IPS-18c (cell line): ENCODE results near the gene KIZ.
"Not testable (repeated sequence)": the region's sequence is repeated elsewhere in the genome, so short reads cannot be mapped to it uniquely, and the experiment has no call there.

Experiments
- H3K4me3 ChIP-seq: 2 replicates; pipeline ENCODE4 v1.7.0; 2013; ENCODE audit warnings: low read depth, mild to moderate bottlenecking, low read length, moderate library complexity; ENCODE audit not compliant: insufficient read depth
- H3K9me3 ChIP-seq: one replicate; pipeline ENCODE4 v1.6.1; 2013; ENCODE audit warnings: mild to moderate bottlenecking, low read length, moderate library complexity; ENCODE audit not compliant: control insufficient read depth, insufficient read depth

Gene KIZ

DNA sequence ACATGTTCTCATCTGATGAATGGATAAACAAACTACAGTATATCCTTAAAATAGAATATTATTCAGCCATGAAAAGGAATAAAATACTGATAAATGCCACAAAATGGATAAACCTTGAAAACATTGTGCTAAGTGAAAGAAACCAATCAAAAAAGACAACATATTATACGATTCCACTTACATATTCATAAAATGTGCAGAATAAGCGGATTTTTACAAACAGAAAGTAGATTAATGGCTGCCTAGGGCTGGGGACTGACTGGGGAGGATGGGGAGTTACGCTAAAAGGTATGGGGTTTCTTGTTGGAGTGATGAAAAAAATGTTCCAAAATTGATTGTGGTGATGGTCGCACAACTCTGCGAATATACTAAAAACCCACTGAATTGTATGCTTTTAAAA is 29.4 kb downstream of the KIZ start:
- no peaks in the 10 kb centered on the region for H3K9me3 ChIP-seq
- H3K4me3 ChIP-seq = no peak overlapping the region

GRCh38 chr20:21156266-21156665 is 30.4 kb downstream of the KIZ start:
- no peak overlapping the region for H3K4me3 ChIP-seq
- no peaks in the 10 kb centered on the region for H3K9me3 ChIP-seq

DNA sequence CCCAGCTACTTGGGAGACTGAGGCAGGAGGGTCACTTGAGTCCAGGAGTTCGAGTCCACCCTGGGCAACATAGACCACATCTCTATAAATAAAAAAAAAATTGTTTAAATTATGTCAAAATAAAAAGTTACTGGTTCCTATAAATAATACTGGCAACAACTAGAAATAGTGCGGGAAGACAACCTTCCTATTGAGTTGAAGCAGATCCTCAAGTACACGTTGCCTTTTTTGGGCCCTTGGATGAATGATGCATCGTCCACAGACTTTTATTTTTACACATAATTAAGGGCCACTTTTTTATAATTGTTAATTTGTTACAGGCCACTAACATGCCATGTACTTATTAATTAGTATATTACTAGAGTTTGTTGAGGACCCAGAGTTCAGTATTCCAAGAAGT is 31.1 kb downstream of the KIZ start:
- H3K4me3 ChIP-seq = no peak overlapping the region

DNA sequence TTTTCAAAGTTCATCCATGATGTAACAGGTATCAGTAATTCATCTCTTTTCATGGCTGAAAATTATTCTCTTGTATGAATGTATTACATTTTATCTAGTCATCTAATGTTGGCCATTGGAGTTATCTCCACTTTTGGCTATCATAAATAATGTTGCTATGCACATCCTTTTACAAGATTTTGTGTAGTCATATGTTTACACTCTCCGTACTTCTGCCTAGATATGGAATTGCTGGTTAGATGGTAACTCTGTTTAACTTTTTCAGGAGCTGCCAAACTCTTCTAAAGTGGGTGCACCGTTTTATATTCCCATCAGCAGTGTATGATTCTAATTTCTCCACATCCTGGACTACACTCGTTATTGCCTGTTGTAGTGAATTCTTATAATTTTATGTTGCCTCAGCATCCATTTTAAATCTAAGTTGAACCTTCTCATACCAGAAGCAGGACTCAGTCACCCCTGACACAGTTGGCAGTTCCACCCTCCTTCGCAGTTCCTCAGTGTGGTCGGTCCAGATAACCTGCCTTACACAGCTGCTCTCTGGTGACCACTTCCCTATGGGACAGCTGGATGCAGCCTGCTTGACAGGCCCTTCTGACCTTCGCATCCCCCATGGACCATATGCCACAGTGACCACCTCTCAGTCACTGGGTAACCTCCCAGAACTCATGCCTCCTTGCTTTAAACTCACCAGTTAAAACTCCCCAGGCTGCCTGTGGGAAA is 33.9 kb downstream of the KIZ start:
- no peak overlapping the region for H3K4me3 ChIP-seq
- no peaks in the 10 kb centered on the region for H3K9me3 ChIP-seq

More for the DNA sequence above, 31.1 kb downstream of the KIZ start:
- no peaks in the 10 kb centered on the region for H3K9me3 ChIP-seq

DNA sequence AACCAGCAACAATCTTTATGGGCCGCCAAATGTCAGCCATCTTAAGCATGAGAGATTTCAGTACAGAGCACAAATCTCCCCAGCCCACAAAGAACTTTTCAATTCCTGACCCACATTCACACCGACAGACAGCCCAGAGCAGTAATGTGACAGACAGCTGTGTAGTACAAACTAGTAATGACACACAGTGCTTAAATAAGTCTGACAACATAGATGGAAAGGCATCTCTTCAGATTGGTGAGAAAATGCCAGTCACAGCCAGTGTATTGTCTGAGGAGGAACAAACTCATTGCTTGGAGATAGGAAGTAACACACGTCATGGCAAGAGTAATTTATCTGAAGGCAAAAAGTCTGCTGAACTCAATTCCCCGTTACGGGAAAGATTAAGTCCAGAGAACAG is 36.0 kb downstream of the KIZ start:
- H3K9me3 ChIP-seq = no peaks in the 10 kb centered on the region
- H3K4me3 ChIP-seq = no peak overlapping the region

DNA sequence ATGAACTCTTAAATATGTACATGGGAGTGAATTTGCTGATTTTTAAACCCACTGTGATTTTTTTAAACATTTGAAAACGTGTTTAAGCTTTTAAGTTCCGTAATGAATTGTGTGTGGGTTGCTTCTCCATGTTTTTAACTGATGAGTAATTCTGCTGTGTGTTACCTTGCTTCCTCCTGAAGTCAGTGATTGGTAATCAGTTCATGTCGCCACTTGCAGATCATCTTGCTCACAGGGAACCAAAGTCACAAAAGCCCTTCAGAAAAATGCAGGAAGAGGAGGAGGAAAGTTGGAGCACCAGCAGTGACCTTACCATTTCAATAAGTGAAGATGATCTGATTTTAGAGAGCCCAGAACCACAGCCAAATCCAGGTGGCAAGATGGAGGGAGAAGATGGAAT is 36.7 kb downstream of the KIZ start:
- no peak overlapping the region for H3K4me3 ChIP-seq
- no peaks in the 10 kb centered on the region for H3K9me3 ChIP-seq

GRCh38 chr20:21166801-21167200 is 40.9 kb downstream of the KIZ start:
- H3K9me3 ChIP-seq = peaks cover 3% of the 10 kb centered on the region
- H3K4me3 ChIP-seq = no peak overlapping the region

GRCh38 chr20:21167261-21167660 is 41.4 kb downstream of the KIZ start:
- Histone ChIP-seq H3K9me3 (peaks cover 3% of the 10 kb centered on the region), H3K4me3 (no peak overlapping the region)

GRCh38 chr20:21168061-21168460 is 42.2 kb downstream of the KIZ start:
- not testable (repeated sequence) for H3K4me3 ChIP-seq, H3K9me3 ChIP-seq

- peaks cover 3% of the 10 kb centered on the region for H3K9me3 ChIP-seq
- no peak overlapping the region for H3K4me3 ChIP-seq
Observed at GRCh38 chr20:21172626-21173025, 46.7 kb downstream of the KIZ start.

- Histone ChIP-seq H3K4me3 (no peak overlapping the region), H3K9me3 (no peaks in the 10 kb centered on the region)
Observed at GRCh38 chr20:21173485-21173884, 47.6 kb downstream of the KIZ start.

GRCh38 chr20:21174516-21175239 is 48.8 kb downstream of the KIZ start:
- Histone ChIP-seq H3K4me3 (no peak overlapping the region), H3K9me3 (no peaks in the 10 kb centered on the region)

DNA sequence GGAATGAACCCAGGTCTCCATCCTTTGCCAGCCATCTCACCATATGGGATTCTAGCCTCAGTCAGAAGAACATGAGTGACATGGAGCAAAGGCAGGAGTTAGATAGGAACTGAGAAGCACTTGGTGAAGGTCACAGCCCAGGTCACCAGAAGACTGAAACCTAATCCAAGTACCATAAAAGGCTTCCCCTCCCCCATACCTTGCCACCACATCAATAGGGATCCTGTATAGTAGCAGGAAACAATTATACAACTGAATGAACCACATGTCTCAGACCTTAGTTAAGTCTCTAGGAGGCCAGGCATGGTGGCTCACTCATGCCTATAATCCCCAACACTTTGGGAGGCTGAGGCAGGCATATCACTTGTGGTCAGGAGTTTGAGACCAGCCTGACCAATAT is 49.6 kb downstream of the KIZ start:
- no peaks in the 10 kb centered on the region for H3K9me3 ChIP-seq
- no peak overlapping the region for H3K4me3 ChIP-seq

DNA sequence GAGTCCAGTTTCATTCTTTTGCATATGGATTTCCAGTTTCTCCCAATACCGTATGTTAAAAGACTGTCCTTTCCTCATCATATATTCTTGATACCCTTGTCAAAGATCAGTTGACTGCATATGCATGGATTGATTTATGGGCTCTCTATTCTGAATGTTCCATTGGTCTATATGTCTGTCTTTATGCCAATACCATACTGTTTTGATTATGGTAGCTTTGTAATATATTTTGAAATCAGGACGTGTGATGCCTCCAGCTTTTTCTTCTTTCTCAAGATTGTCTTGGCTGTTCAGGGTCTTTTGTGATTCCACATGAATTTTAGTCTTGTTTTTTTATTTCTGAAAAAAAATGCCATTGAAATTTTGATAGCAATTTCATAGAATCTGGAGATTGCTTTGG is 51.9 kb downstream of the KIZ start:
- Histone ChIP-seq H3K9me3 (no peaks in the 10 kb centered on the region), H3K4me3 (no peak overlapping the region)

DNA sequence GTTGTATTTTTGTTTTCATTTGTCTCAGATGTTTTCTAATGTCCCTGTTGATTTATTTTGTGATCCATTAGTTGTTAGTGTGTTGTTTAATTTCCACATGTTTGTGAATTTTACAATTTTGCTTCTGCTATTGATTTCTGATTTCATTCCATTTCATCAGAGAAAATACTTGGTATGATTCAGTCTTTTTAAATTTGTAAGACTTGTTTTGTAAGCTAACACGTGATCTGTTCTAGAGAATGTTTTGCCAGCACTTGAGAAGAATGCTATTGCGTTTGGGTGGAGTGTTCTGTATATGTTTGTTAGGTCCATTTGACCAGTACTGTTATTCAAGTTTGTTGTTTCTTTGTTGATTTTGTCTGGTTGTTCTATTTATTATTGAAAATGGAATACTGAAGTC is 53.9 kb downstream of the KIZ start:
- H3K4me3 ChIP-seq = no peak overlapping the region
- H3K9me3 ChIP-seq = no peaks in the 10 kb centered on the region

DNA sequence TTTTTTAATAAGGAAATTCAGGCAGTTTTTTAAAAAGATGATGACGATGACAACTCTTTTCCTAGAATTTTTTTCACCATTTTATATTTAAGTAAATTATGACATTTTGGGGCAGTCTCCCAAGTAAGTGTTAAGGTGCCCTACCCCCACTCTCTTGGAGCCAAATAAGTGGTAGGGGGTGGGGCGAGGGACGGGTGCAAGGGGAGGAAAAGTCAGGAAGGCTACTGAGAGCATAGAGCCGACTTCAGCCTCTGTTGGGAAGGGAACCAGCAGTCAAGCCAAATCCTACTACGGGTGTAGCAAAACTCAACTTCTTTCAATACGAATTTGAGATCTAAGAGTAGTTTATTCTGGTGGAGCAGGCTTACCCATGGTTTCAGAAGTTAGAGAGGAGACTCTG is 54.4 kb downstream of the KIZ start:
- Histone ChIP-seq H3K4me3 (no peak overlapping the region), H3K9me3 (no peaks in the 10 kb centered on the region)

- H3K4me3 ChIP-seq = no peak overlapping the region
- H3K9me3 ChIP-seq = no peaks in the 10 kb centered on the region
Observed at GRCh38 chr20:21181028-21181427, 55.1 kb downstream of the KIZ start.

- H3K9me3 ChIP-seq = no peaks in the 10 kb centered on the region
- no peak overlapping the region for H3K4me3 ChIP-seq
Observed at GRCh38 chr20:21182832-21183563, 57.1 kb downstream of the KIZ start.
